ENCODE measurements around the gene NXNL2.

NXNL2 gene

GRCh38 chr9:88523056-88523455 lies 11.9 kb upstream of the NXNL2 start:
- DNase-seq (ENCODE audit: low spot score): no peak
- TF ChIP-seq CTCF (IDR thresholded peaks at IDR 0.05; ENCODE audit: extremely low read depth, missing control alignments): no peak

GRCh38 chr9:88524911-88525310 lies 10.1 kb upstream of the NXNL2 start:
- no peak for DNase-seq (ENCODE audit: low spot score)
- no peak for TF ChIP-seq CTCF (IDR thresholded peaks at IDR 0.05; ENCODE audit: extremely low read depth, missing control alignments)

GRCh38 chr9:88527618-88528017 lies 7.4 kb upstream of the NXNL2 start:
- DNase-seq (ENCODE audit: low spot score): no peak

GRCh38 chr9:88528080-88528790 lies 6.7 kb upstream of the NXNL2 start:
- no peak for TF ChIP-seq CTCF (IDR thresholded peaks at IDR 0.05; ENCODE audit: extremely low read depth, missing control alignments)
- DNase-seq (ENCODE audit: low spot score): no peak

More at GRCh38 chr9:88527618-88528017, 7.4 kb upstream of the NXNL2 start:
- no peak for TF ChIP-seq CTCF (IDR thresholded peaks at IDR 0.05; ENCODE audit: extremely low read depth, missing control alignments)

- TF ChIP-seq CTCF (IDR thresholded peaks at IDR 0.05; ENCODE audit: extremely low read depth, missing control alignments): no peak
- DNase-seq (ENCODE audit: low spot score): no peak
Measured at GRCh38 chr9:88529496-88529895, 5.5 kb upstream of the NXNL2 start.

- no peak for DNase-seq (ENCODE audit: low spot score)
- no peak for TF ChIP-seq CTCF (IDR thresholded peaks at IDR 0.05; ENCODE audit: extremely low read depth, missing control alignments)
Measured at GRCh38 chr9:88530051-88530450, 4.9 kb upstream of the NXNL2 start.

- no peak for TF ChIP-seq CTCF (IDR thresholded peaks at IDR 0.05; ENCODE audit: extremely low read depth, missing control alignments)
- no peak for DNase-seq (ENCODE audit: low spot score)
Measured at GRCh38 chr9:88531920-88532698, 2.9 kb upstream of the NXNL2 start.

Measured in GM20000 (cell line).